ENCODE data around the gene UBE2E3. TPM values are rescaled to one million over a fixed set of nuclear protein-coding genes. Genes with fewer than 3 reads are reported as not detected.

Gene UBE2E3
- total and polyA plus RNA-seq, 2 of the 13 experiments (the other 11 are each of a cell fraction or from before 2014, with no cell fraction given), result 45.7 to 92.6 TPM

DNA sequence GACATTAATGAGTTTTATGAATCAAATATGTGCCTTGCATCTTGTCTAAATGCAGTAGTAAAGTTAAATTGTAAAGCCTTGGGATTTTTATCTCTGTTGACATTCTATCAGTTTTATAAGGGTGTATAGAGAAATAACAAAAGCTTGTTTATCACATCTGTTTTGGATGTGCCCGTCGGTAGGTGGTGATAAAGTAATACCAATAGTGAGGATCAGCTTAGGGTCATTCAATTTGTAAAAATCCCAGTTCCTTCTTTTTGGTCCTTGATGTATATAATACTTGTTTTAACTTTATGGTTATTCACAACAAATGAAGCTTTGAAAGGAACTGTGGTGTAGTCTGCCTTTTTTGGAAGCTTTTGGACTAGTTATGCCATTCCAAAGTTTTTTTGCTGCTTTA, 12.6 kb downstream of the UBE2E3 start:
- peaks cover 25% of the 10 kb centered on the region for H3K4me1 ChIP-seq (ENCODE audit: insufficient read depth, low read length)
- no peak overlapping the region for H3K9ac ChIP-seq (ENCODE audit: insufficient read depth, low read depth, low read length)
- no peaks in the 10 kb centered on the region for H4K20me1 ChIP-seq (ENCODE audit: insufficient read depth, low read length)
- intact Hi-C loops (cut with micrococcal nuclease; ENCODE audit: unreplicated experiment) (no loop called here), in situ Hi-C loops (cut with HindIII; ENCODE audit: extremely low pct_ligation_motif_present, low pct_unique_long_range_greater_than_20kb) (no loop called here)
- CTCF ChIA-PET (ENCODE audit: low intra/inter-chr PET ratio, low total read pairs), result no interaction called here
- H3K27ac ChIP-seq (ENCODE audit: extremely low read length, insufficient read depth, low read length), result no peak overlapping the region
- DNase-seq (ENCODE audit: low spot score), result no peak
- POLR2A ChIA-PET, result interaction anchor here (0.9 kb wide), 1 partner anchor 13 kb away, joined by 5 read pairs; the partner anchor contains the start of gene UBE2E3
- FAIRE-seq, result no peak
- H3K36me3 ChIP-seq (replicated peaks in 1 of 2; ENCODE audit: control insufficient read depth in 1 of 2, insufficient read depth in 2 of 2, low read length in 2 of 2), result peaks cover 0 to 3% of the 10 kb centered on the region in 2 experiments; a peak in 2 of 5 replicates
- 96% methylated on average over 2 of the region's 2 CpGs for WGBS (ENCODE audit: low lambda C conversion rate)
- no TSS peak for BruUV-seq (replicated peaks)
- TF ChIP-seq, protein P1, sequence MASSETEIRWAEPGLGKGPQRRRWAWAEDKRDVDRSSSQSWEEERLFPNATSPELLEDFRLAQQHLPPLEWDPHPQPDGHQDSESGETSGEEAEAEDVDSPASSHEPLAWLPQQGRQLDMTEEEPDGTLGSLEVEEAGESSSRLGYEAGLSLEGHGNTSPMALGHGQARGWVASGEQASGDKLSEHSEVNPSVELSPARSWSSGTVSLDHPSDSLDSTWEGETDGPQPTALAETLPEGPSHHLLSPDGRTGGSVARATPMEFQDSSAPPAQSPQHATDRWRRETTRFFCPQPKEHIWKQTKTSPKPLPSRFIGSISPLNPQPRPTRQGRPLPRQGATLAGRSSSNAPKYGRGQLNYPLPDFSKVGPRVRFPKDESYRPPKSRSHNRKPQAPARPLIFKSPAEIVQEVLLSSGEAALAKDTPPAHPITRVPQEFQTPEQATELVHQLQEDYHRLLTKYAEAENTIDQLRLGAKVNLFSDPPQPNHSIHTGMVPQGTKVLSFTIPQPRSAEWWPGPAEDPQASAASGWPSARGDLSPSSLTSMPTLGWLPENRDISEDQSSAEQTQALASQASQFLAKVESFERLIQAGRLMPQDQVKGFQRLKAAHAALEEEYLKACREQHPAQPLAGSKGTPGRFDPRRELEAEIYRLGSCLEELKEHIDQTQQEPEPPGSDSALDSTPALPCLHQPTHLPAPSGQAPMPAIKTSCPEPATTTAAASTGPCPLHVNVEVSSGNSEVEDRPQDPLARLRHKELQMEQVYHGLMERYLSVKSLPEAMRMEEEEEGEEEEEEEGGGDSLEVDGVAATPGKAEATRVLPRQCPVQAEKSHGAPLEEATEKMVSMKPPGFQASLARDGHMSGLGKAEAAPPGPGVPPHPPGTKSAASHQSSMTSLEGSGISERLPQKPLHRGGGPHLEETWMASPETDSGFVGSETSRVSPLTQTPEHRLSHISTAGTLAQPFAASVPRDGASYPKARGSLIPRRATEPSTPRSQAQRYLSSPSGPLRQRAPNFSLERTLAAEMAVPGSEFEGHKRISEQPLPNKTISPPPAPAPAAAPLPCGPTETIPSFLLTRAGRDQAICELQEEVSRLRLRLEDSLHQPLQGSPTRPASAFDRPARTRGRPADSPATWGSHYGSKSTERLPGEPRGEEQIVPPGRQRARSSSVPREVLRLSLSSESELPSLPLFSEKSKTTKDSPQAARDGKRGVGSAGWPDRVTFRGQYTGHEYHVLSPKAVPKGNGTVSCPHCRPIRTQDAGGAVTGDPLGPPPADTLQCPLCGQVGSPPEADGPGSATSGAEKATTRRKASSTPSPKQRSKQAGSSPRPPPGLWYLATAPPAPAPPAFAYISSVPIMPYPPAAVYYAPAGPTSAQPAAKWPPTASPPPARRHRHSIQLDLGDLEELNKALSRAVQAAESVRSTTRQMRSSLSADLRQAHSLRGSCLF (CRISPR knock-in tag; IDR thresholded peaks at IDR 0.05; ENCODE audit: borderline replicate concordance), result no peak
- H3K79me2 ChIP-seq (ENCODE audit: insufficient read depth, low read length), result peaks cover 20% of the 10 kb centered on the region
- H3K4me2 ChIP-seq (ENCODE audit: low read depth, low read length), result no peak overlapping the region
- H3K4me3 ChIP-seq (replicated peaks in 1 of 3; ENCODE audit: insufficient read depth in 1 of 3, low read depth in 2 of 3, low read length in 3 of 3), result no peak overlapping the region
- no peak overlapping the region for H2AFZ ChIP-seq (ENCODE audit: low read length)
- H3K9me3 ChIP-seq (ENCODE audit: low read length), result no peaks in the 10 kb centered on the region
- no peak for ATAC-seq
- no peaks in the 10 kb centered on the region for H3K27me3 ChIP-seq (ENCODE audit: control insufficient read depth in 1 of 2, insufficient read depth in 2 of 2, low read length in 2 of 2)

DNA sequence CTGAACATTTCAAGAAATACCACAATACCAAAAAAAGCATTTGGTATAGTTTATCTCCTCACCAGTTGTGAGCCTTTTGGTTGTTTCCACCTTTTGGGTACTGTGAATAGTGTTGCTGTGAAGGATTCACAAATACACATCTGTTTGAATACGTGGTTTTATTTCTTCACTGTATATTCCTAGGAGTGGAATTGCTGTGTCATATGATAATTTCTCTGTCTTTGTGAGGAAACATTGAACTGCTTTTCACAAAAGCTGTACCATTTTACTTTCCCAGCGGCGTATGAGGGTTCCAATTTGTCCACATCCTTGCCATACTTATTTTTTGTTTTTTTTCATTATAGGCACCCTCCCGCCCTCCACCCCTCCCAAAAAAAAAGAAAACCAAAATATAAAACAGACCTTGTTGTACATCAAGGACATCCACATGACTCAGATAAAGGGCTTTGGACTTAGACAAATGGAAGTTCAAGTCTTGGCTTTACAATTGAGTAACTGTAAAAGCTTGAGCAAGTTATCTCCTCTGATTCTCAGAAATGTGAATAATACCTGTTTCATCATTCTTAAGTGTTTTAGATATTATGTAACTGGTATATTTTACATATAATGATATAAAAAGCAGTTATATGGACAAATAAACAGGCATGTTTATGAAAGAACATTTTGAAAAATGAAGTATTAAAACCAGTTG, 19.0 kb downstream of the UBE2E3 start:
- WGBS (ENCODE audit: low lambda C conversion rate), result 97% methylated on average over 4 of the region's 4 CpGs
- no peak for ATAC-seq
- TF ChIP-seq PHF8 (CRISPR knock-in tag; IDR thresholded peaks at IDR 0.05), result no peak
- TF ChIP-seq, protein P2, sequence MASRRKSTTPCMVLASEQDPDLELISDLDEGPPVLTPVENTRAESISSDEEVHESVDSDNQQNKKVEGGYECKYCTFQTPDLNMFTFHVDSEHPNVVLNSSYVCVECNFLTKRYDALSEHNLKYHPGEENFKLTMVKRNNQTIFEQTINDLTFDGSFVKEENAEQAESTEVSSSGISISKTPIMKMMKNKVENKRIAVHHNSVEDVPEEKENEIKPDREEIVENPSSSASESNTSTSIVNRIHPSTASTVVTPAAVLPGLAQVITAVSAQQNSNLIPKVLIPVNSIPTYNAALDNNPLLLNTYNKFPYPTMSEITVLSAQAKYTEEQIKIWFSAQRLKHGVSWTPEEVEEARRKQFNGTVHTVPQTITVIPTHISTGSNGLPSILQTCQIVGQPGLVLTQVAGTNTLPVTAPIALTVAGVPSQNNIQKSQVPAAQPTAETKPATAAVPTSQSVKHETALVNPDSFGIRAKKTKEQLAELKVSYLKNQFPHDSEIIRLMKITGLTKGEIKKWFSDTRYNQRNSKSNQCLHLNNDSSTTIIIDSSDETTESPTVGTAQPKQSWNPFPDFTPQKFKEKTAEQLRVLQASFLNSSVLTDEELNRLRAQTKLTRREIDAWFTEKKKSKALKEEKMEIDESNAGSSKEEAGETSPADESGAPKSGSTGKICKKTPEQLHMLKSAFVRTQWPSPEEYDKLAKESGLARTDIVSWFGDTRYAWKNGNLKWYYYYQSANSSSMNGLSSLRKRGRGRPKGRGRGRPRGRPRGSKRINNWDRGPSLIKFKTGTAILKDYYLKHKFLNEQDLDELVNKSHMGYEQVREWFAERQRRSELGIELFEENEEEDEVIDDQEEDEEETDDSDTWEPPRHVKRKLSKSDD (CRISPR knock-in tag; IDR thresholded peaks at IDR 0.05; ENCODE audit: low read depth), result no peak
- no peak for TF ChIP-seq ZNF747 (CRISPR knock-in tag; IDR thresholded peaks at IDR 0.05; ENCODE audit: borderline replicate concordance)
- TF ChIP-seq, protein P3, sequence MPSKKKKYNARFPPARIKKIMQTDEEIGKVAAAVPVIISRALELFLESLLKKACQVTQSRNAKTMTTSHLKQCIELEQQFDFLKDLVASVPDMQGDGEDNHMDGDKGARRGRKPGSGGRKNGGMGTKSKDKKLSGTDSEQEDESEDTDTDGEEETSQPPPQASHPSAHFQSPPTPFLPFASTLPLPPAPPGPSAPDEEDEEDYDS (CRISPR knock-in tag; IDR thresholded peaks at IDR 0.05), result no peak
- no peak for TF ChIP-seq SIX4 (CRISPR knock-in tag; IDR thresholded peaks at IDR 0.05)
- no peak for TF ChIP-seq PTBP1 (IDR thresholded peaks at IDR 0.05; ENCODE audit: low read depth, low read length, poor library complexity, severe bottlenecking)
- TF ChIP-seq NR3C1 (CRISPR knock-in tag; IDR thresholded peaks at IDR 0.05), result no peak
- TF ChIP-seq ZFYVE20 (CRISPR knock-in tag; IDR thresholded peaks at IDR 0.05; ENCODE audit: borderline replicate concordance, low read depth), result no peak

More for the DNA sequence above, 19.0 kb downstream of the UBE2E3 start:
- BruUV-seq (replicated peaks), result no TSS peak
- H3K9ac ChIP-seq (ENCODE audit: insufficient read depth, low read depth, low read length), result no peak overlapping the region
- H3K27ac ChIP-seq (ENCODE audit: extremely low read length, insufficient read depth, low read length), result no peak overlapping the region
- peaks cover 15% of the 10 kb centered on the region for H3K4me1 ChIP-seq (ENCODE audit: insufficient read depth, low read length)
- no peak overlapping the region for H3K4me2 ChIP-seq (ENCODE audit: low read depth, low read length)
- intact Hi-C loops (cut with micrococcal nuclease; ENCODE audit: unreplicated experiment) (no loop called here), in situ Hi-C loops (cut with HindIII; ENCODE audit: extremely low pct_ligation_motif_present, low pct_unique_long_range_greater_than_20kb) (no loop called here)
- H3K9me3 ChIP-seq (ENCODE audit: low read length), result no peaks in the 10 kb centered on the region
- peaks cover 24% of the 10 kb centered on the region for H3K79me2 ChIP-seq (ENCODE audit: insufficient read depth, low read length)
- POLR2A ChIA-PET, result no interaction called here
- no peaks in the 10 kb centered on the region for H4K20me1 ChIP-seq (ENCODE audit: insufficient read depth, low read length)
- no peak for DNase-seq (ENCODE audit: low spot score)
- H2AFZ ChIP-seq (ENCODE audit: low read length), result no peak overlapping the region
- no peak for FAIRE-seq
- no peak overlapping the region for H3K4me3 ChIP-seq (replicated peaks in 1 of 3; ENCODE audit: insufficient read depth in 1 of 3, low read depth in 2 of 3, low read length in 3 of 3)
- H3K27me3 ChIP-seq (ENCODE audit: control insufficient read depth in 1 of 2, insufficient read depth in 2 of 2, low read length in 2 of 2), result no peaks in the 10 kb centered on the region
- CTCF ChIA-PET (ENCODE audit: low intra/inter-chr PET ratio, low total read pairs), result no interaction called here
- H3K36me3 ChIP-seq (replicated peaks in 1 of 2; ENCODE audit: control insufficient read depth in 1 of 2, insufficient read depth in 2 of 2, low read length in 2 of 2), result no peaks in the 10 kb centered on the region; a peak in 2 of 5 replicates
